Measurements from ENCODE around the gene CD44.

GRCh38 chr11:35185696-35186095, 46.7 kb downstream of the CD44 start:
- TF ChIP-seq CTCF (IDR thresholded peaks at IDR 0.05; ENCODE audit: low read depth, low read length, missing input control) (no peak), REST (IDR thresholded peaks at IDR 0.05) (no peak), MAX (IDR thresholded peaks at IDR 0.05) (no peak), GABPA (IDR thresholded peaks at IDR 0.05 in 1 of 2, conservative IDR thresholded peaks at IDR 0.05 in 1 of 2) (no peak), RAD21 (IDR thresholded peaks at IDR 0.05) (no peak), SP1 (IDR thresholded peaks at IDR 0.05) (no peak), ZBTB33 (IDR thresholded peaks at IDR 0.05) (no peak)
